IMR-90 (cell line): ENCODE data around the gene CNTN4. TPM values are rescaled to one million over a fixed set of nuclear protein-coding genes. Genes with fewer than 3 reads are reported as not detected.

Experiments
- ATAC-seq: fragments of 200-7000 bp; cut with Tn5 transposase; 2 replicates; pipeline ENCODE4 v1.9.1; 2020; ENCODE audit warnings: low read depth, mild to moderate bottlenecking, moderate library complexity
- BruUV-seq: library from RNA; stranded (reverse); fragments of 400-500 nt; replicated peaks from 2 replicates; lab custom pipeline; 2021; lab: Mats Ljungman, UMichigan
- CTCF ChIA-PET: fragments of 300-600 bp; formaldehyde crosslinking; extraction: SDS; loops from one replicate; lab custom pipeline; 2021; ENCODE audit warnings: antibody characterized with exemption; lab: Yijun Ruan, JAX
- POLR2A ChIA-PET: fragments of 300-600 bp; sonication (Branson Sonifier 250); formaldehyde crosslinking; loops from one replicate; lab custom pipeline; 2022; ENCODE audit warnings: antibody characterized with exemption; ENCODE audit not compliant: unreplicated experiment; lab: Charles Lee
- DNase-seq: peaks from one replicate; pipeline ENCODE4 v3.0.0; 2013
- H2AFZ ChIP-seq: replicated peaks from 2 replicates; pipeline ENCODE3; 2013; ENCODE audit warnings: low read length, mild to moderate bottlenecking; ENCODE audit not compliant: poor library complexity
- H2AK5ac ChIP-seq: 2 replicates; pipeline ENCODE4 v1.6.1; 2013; ENCODE audit warnings: low read depth, low read length, inconsistent platforms
- H2AK9ac ChIP-seq: replicated peaks from 2 replicates; pipeline ENCODE3; 2013; ENCODE audit warnings: mild to moderate bottlenecking, low read depth, low read length, moderate library complexity; ENCODE audit not compliant: poor library complexity
- H2BK120ac ChIP-seq: 2 replicates; pipeline ENCODE4 v1.6.1; 2013; ENCODE audit warnings: low read depth, low read length, inconsistent platforms
- H2BK15ac ChIP-seq: 3 replicates; pipeline ENCODE4 v1.6.1; 2013; ENCODE audit warnings: low read depth, low read length, inconsistent platforms
- H2BK20ac ChIP-seq: 2 replicates; pipeline ENCODE4 v1.6.1; 2013; ENCODE audit warnings: low read depth, mild to moderate bottlenecking, inconsistent platforms, low read length, moderate library complexity
- H2BK5ac ChIP-seq: 2 replicates; pipeline ENCODE4 v1.6.1; 2013; ENCODE audit warnings: mild to moderate bottlenecking, low read depth, low read length, inconsistent platforms; ENCODE audit not compliant: poor library complexity, severe bottlenecking
- H3K14ac ChIP-seq: replicated peaks from 2 replicates; pipeline ENCODE4 v1.6.1; 2013; ENCODE audit warnings: low read depth, low read length, inconsistent platforms
- H3K18ac ChIP-seq: 2 replicates; pipeline ENCODE4 v1.6.1; 2013; ENCODE audit warnings: low read depth, low read length, control low read depth
- H3K23ac ChIP-seq: 2 replicates; pipeline ENCODE4 v1.6.1; 2013; ENCODE audit warnings: low read depth, low read length, inconsistent platforms
- H3K27ac ChIP-seq: 2 replicates; pipeline ENCODE4 v1.5.1; 2013; ENCODE audit warnings: mild to moderate bottlenecking, control low read depth, low read length; ENCODE audit not compliant: insufficient read depth
- H3K27me3 ChIP-seq: 2 replicates; pipeline ENCODE4 v1.6.1; 2013; ENCODE audit warnings: low read length; ENCODE audit not compliant: control insufficient read depth, insufficient read depth
- H3K36me3 ChIP-seq: 2 replicates; pipeline ENCODE4 v1.6.1; 2013; ENCODE audit warnings: low read length, mixed read lengths; ENCODE audit not compliant: control insufficient read depth, insufficient read depth
- H3K4ac ChIP-seq: 2 replicates; pipeline ENCODE4 v1.6.1; 2013; ENCODE audit warnings: low read depth, low read length, inconsistent platforms
- H3K4me1 ChIP-seq: 2 replicates; pipeline ENCODE4 v1.6.1; 2013; ENCODE audit warnings: low read length, mixed read lengths; ENCODE audit not compliant: control insufficient read depth, insufficient read depth
- H3K4me2 ChIP-seq: 2 replicates; pipeline ENCODE4 v1.6.1; 2013; ENCODE audit warnings: low read depth, mild to moderate bottlenecking, control low read depth, low read length, moderate library complexity
- H3K4me3 ChIP-seq: 2 replicates; pipeline ENCODE4 v1.5.1; 2013; ENCODE audit warnings: low read depth, mild to moderate bottlenecking, control low read depth, low read length, moderate library complexity; ENCODE audit not compliant: insufficient read depth
- H3K56ac ChIP-seq: 2 replicates; pipeline ENCODE4 v1.6.1; 2013; ENCODE audit warnings: low read length, inconsistent platforms; ENCODE audit not compliant: insufficient read depth; ENCODE audit errors: extremely low read depth
- H3K79me1 ChIP-seq, 2 experiments: 2 replicates each; pipeline ENCODE4 v1.6.1; 2013; ENCODE audit warnings: low read length in 2 of 2, inconsistent platforms in 1 of 2, low read depth in 1 of 2
- H3K9ac ChIP-seq: 2 replicates; pipeline ENCODE4 v1.6.1; 2013; ENCODE audit warnings: low read depth, low read length, control low read depth
- H3K9me1 ChIP-seq: 2 replicates; pipeline ENCODE4 v1.6.1; 2013; ENCODE audit warnings: low read length, inconsistent platforms; ENCODE audit not compliant: insufficient read depth
- H3K9me3 ChIP-seq: 2 replicates; pipeline ENCODE4 v1.6.1; 2013; ENCODE audit warnings: low read length; ENCODE audit not compliant: control insufficient read depth, insufficient read depth
- H4K20me1 ChIP-seq: 2 replicates; pipeline ENCODE4 v1.6.1; 2013; ENCODE audit warnings: low read length, inconsistent platforms; ENCODE audit not compliant: insufficient read depth
- H4K5ac ChIP-seq: 2 replicates; pipeline ENCODE4 v1.6.1; 2013; ENCODE audit warnings: mild to moderate bottlenecking, low read depth, low read length, control low read depth
- H4K8ac ChIP-seq, 2 experiments: 2 replicates each; pipeline ENCODE4 v1.6.1; 2013; ENCODE audit warnings: low read depth in 2 of 2, low read length in 2 of 2, control low read depth in 1 of 2, inconsistent platforms in 1 of 2
- H4K91ac ChIP-seq: 2 replicates; pipeline ENCODE4 v1.6.1; 2013; ENCODE audit warnings: low read depth, low read length, inconsistent platforms; ENCODE audit not compliant: insufficient read depth
- NFE2L2 ChIP-seq: fragments of 150-350 bp; IDR thresholded peaks from 2 replicates; pipeline ENCODE4 v1.6.1; 2016; ENCODE audit warnings: low read depth, mild to moderate bottlenecking, low read length
- WGBS, 2 experiments: methylation state at CpG; one replicate each; pipeline versions ENCODE4 v1.1.5 to v1.1.7; 2013; ENCODE audit warnings: missing lambda C conversion rate in 2 of 2; ENCODE audit not compliant: insufficient read length in 1 of 2; ENCODE audit errors: extremely low coverage in 2 of 2; 5-methylcytosine and 5-hydroxymethylcytosine counted together
- dilution Hi-C: fragments of 300-500 bp; cut with HindIII; formaldehyde crosslinking; loops from one replicate; pipeline ENCODE4 v1.14.3; 2018; ENCODE audit warnings: low sequenced_read_pairs; ENCODE audit not compliant: unreplicated experiment
- in situ Hi-C: fragments of 300-500 bp; cut with MboI; formaldehyde crosslinking; loops from 3 replicates; pipeline ENCODE4 v1.14.3; 2019; ENCODE audit warnings: low sequenced_read_pairs, inconsistent platforms, mixed read lengths
- intact Hi-C: fragments of 100-400 bp; cut with micrococcal nuclease; formaldehyde crosslinking; loops from 2 replicates; pipeline ENCODE4 v1.10.0; 2022
- polyA plus RNA-seq, 3 experiments: library from polyadenylated mRNA; depleted of rRNA; stranded (reverse); fragments of >200 nt; gene quantifications; 2 replicates each; pipeline ENCODE4 v1.2.3, GENCODE V29; 2012; ENCODE audit warnings: low replicate concordance in 1 of 3
- total RNA-seq: library from RNA; depleted of rRNA; stranded (reverse); fragments of >200 nt; gene quantifications from 2 replicates; pipeline ENCODE4 v1.2.3, GENCODE V29; 2012
- TF ChIP-seq, protein P1 (sequence below): conservative IDR thresholded peaks from 2 replicates; pipeline ENCODE4 v1.5.1; 2012; ENCODE audit warnings: mild to moderate bottlenecking, low read depth, low read length, improper control_type of control experiment

Gene CNTN4
- total and polyA plus RNA-seq, 2 of the 4 experiments (the other 2 are of a cell fraction) = under 0.01 TPM; not detected in 1

DNA sequence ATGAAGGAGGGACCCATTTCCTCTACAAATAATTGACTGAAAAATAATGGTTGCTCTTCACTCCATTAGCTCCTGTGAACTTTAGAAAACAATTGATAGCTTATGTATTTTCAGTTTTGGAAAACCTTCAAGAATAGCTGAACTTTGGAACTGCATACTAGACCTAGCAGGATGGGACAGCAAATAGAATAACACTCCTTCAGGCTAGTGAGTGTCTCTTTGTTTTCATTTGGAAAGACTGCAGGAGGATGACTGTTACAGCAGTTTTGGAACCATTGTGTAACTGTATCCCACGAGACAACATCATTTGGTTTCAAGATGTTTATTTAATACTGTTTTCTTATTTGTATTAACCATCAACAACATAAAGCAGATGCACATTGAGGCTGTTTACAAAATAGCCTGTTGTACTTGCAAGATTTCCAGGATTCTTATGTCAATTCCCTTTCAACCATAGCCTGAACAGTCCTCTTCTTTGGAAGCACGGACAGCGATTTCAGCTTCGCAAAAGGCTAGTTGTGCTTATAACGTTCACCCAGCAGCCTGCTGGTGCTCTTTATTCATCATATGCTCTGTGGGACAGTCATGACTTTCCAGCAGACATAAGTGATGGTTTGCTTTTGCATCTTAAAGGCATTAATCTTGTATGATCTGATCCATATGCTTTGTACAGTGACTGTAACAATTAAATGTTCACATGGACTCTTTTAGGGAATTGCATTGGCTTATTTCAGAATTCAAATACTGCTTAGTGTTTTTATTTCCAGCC is 676.0 kb downstream of the CNTN4 start:
- Histone ChIP-seq H3K27me3 (no peaks in the 10 kb centered on the region), H3K56ac (no peak overlapping the region), H3K9me1 (no peaks in the 10 kb centered on the region), H3K4ac (no peak overlapping the region), H4K91ac (no peak overlapping the region), H2BK120ac (no peak overlapping the region), H3K9ac (no peak overlapping the region), H4K5ac (no peak overlapping the region), H3K14ac (no peak overlapping the region), H4K20me1 (no peaks in the 10 kb centered on the region), H3K18ac (no peak overlapping the region), H3K9me3 (peaks cover 8% of the 10 kb centered on the region; the same call in 1 of the 2 replicates), H2AK5ac (no peak overlapping the region), H2AK9ac (no peak overlapping the region), H3K27ac (no peak overlapping the region), H4K8ac (no peak overlapping the region), H2BK15ac (no peak overlapping the region), H2BK20ac (no peak overlapping the region), H3K36me3 (no peaks in the 10 kb centered on the region), H3K4me1 (no peaks in the 10 kb centered on the region), H3K4me2 (no peak overlapping the region), H3K4me3 (no peak overlapping the region), H3K23ac (no peak overlapping the region), H3K79me1 (no peaks in the 10 kb centered on the region), H2BK5ac (no peak overlapping the region), H2AFZ (no peak overlapping the region)
- BruUV-seq = no TSS peak
- ATAC-seq (no peak), DNase-seq (no peak)
- ChIA-PET POLR2A (no interaction called here), CTCF (no interaction called here)
- intact Hi-C loops (no loop called here), in situ Hi-C loops (no loop called here), dilution Hi-C loops (no loop called here)
- WGBS, 2 experiments = no CpG with 5 or more reads among the region's 5 CpGs
- TF ChIP-seq, protein P1, sequence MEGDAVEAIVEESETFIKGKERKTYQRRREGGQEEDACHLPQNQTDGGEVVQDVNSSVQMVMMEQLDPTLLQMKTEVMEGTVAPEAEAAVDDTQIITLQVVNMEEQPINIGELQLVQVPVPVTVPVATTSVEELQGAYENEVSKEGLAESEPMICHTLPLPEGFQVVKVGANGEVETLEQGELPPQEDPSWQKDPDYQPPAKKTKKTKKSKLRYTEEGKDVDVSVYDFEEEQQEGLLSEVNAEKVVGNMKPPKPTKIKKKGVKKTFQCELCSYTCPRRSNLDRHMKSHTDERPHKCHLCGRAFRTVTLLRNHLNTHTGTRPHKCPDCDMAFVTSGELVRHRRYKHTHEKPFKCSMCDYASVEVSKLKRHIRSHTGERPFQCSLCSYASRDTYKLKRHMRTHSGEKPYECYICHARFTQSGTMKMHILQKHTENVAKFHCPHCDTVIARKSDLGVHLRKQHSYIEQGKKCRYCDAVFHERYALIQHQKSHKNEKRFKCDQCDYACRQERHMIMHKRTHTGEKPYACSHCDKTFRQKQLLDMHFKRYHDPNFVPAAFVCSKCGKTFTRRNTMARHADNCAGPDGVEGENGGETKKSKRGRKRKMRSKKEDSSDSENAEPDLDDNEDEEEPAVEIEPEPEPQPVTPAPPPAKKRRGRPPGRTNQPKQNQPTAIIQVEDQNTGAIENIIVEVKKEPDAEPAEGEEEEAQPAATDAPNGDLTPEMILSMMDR = no peak
- no peak for TF ChIP-seq NFE2L2
